Upper lobe of right lung (tissue), 1 donor: ENCODE data around the gene PTPRN. TPM values are rescaled to one million over a fixed set of nuclear protein-coding genes. Genes with fewer than 3 reads are reported as not detected.
A peak's percentile ranks its signal among the peaks of the same experiment; 100 is the strongest.
"Not testable (repeated sequence)": the region's sequence is repeated elsewhere in the genome, so short reads cannot be mapped to it uniquely, and the experiment has no call there.

Experiments
- ATAC-seq: fragments of 200-7000 bp; cut with Tn5 transposase; one replicate; pipeline ENCODE4 v1.9.1; 2020; ENCODE audit warnings: mild to moderate bottlenecking, moderate library complexity
- DNase-seq: peaks from one replicate; pipeline ENCODE4 v3.0.0-alpha.2; 2020
- H3K27ac ChIP-seq: fragments of 200-600 bp; one replicate; pipeline ENCODE4 v1.8.0; 2022
- H3K27me3 ChIP-seq: fragments of 200-600 bp; one replicate; pipeline ENCODE4 v1.8.0; 2022; ENCODE audit warnings: mild to moderate bottlenecking
- H3K36me3 ChIP-seq: fragments of 200-600 bp; one replicate; pipeline ENCODE4 v1.8.0; 2022
- H3K4me1 ChIP-seq: fragments of 200-600 bp; one replicate; pipeline ENCODE4 v1.8.0; 2022
- H3K4me3 ChIP-seq: fragments of 200-600 bp; one replicate; pipeline ENCODE4 v1.8.0; 2022; ENCODE audit warnings: mild to moderate bottlenecking
- H3K9me3 ChIP-seq: fragments of 200-600 bp; one replicate; pipeline ENCODE4 v1.8.0; 2022
- CTCF ChIP-seq: fragments of 200-600 bp; IDR thresholded peaks from one replicate; pipeline ENCODE4 v1.8.0; 2022; ENCODE audit warnings: antibody characterized with exemption
- intact Hi-C: fragments of 100-400 bp; cut with DNase I; formaldehyde crosslinking; loops from one replicate; pipeline ENCODE4 v1.11.0; 2022
- total RNA-seq: library from RNA; stranded (reverse); fragmentation: NEBNext Ultra II Directional; extraction: Animal tissue kit (Norgen Biotek cat#: 25700); gene quantifications from one replicate; pipeline ENCODE4 v1.2.1, GENCODE V29; 2021
- donor health status: DM: no; HTN: yes; CAD: no; lungs with severe emphysema.

PTPRN gene
- total RNA-seq, 1 donor from 2014 or later = not detected

- Histone ChIP-seq H3K36me3 (no peaks in the 10 kb centered on the region), H3K27ac (no peak overlapping the region), H3K27me3 (peaks cover 7% of the 10 kb centered on the region), H3K9me3 (no peaks in the 10 kb centered on the region), H3K4me3 (no peak overlapping the region), H3K4me1 (no peaks in the 10 kb centered on the region)
- ATAC-seq (no peak), DNase-seq (no peak)
- no peak for TF ChIP-seq CTCF
- intact Hi-C loops = no loop called here
These were observed 15.9 kb upstream of the PTPRN start for GRCh38 chr2:219325136-219325535.

GRCh38 chr2:219323434-219323833 lies 14.2 kb upstream of the PTPRN start:
- H3K4me3 ChIP-seq = no peak overlapping the region
- H3K27me3 ChIP-seq = peaks cover 7% of the 10 kb centered on the region
- no peaks in the 10 kb centered on the region for H3K4me1 ChIP-seq
- no peak overlapping the region for H3K27ac ChIP-seq
- H3K36me3 ChIP-seq = no peaks in the 10 kb centered on the region
- ATAC-seq = peak; percentile 57
- no peak for TF ChIP-seq CTCF
- intact Hi-C loops = no loop called here
- no peaks in the 10 kb centered on the region for H3K9me3 ChIP-seq
- DNase-seq = no peak

- Histone ChIP-seq H3K27me3 (peaks cover 29% of the 10 kb centered on the region), H3K27ac (no peak overlapping the region), H3K4me3 (no peak overlapping the region), H3K4me1 (no peaks in the 10 kb centered on the region), H3K9me3 (no peaks in the 10 kb centered on the region), H3K36me3 (no peaks in the 10 kb centered on the region)
- DNase-seq = no peak
- intact Hi-C loops = no loop called here
- no peak for ATAC-seq
- TF ChIP-seq CTCF = no peak
These were observed 5.7 kb upstream of the PTPRN start for GRCh38 chr2:219314804-219315468.

- intact Hi-C loops, H3K4me1 ChIP-seq, H3K9me3 ChIP-seq, H3K36me3 ChIP-seq, H3K27ac ChIP-seq, ATAC-seq, H3K4me3 ChIP-seq, DNase-seq: not testable (repeated sequence)
- H3K27me3 ChIP-seq = peaks cover 42% of the 10 kb centered on the region
These were observed 3.6 kb upstream of the PTPRN start for GRCh38 chr2:219312683-219313263.

- intact Hi-C loops = no loop called here
- Histone ChIP-seq H3K27me3 (peaks cover 51% of the 10 kb centered on the region), H3K9me3 (no peaks in the 10 kb centered on the region), H3K27ac (no peak overlapping the region), H3K4me3 (no peak overlapping the region), H3K36me3 (no peaks in the 10 kb centered on the region), H3K4me1 (no peaks in the 10 kb centered on the region)
- DNase-seq (peak; percentile 79), ATAC-seq (peak; percentile 83)
- no peak for TF ChIP-seq CTCF
These were observed 779 bp downstream of the PTPRN start for GRCh38 chr2:219308142-219309101.

- DNase-seq (no peak), ATAC-seq (no peak)
- no peak for TF ChIP-seq CTCF
- Histone ChIP-seq H3K27ac (no peak overlapping the region), H3K4me1 (no peaks in the 10 kb centered on the region), H3K27me3 (peaks cover 48% of the 10 kb centered on the region), H3K36me3 (no peaks in the 10 kb centered on the region), H3K9me3 (no peaks in the 10 kb centered on the region), H3K4me3 (no peak overlapping the region)
- intact Hi-C loops = no loop called here
These were observed 3.2 kb downstream of the PTPRN start for GRCh38 chr2:219306047-219306446.
